Activated CD8-positive, alpha-beta T cell treated with anti-CD3 and anti-CD28 coated beads for 36 hours (primary cell): Measurements from ENCODE around the gene DOCK11. TPM values are rescaled to one million over a fixed set of nuclear protein-coding genes. Genes with fewer than 3 reads are reported as not detected.

Experiments used
- ATAC-seq: fragments of 200-7000 bp; cut with Tn5 transposase; one replicate; pipeline ENCODE4 v1.10.0; 2021; ENCODE audit warnings: mild to moderate bottlenecking, moderate library complexity
- CTCF ChIA-PET: fragments of 350-600 bp; sonication (Branson Sonifier 250); formaldehyde crosslinking; loops from one replicate; lab custom pipeline; 2021; ENCODE audit warnings: antibody characterized with exemption; lab: Charles Lee
- POLR2A ChIA-PET: fragments of 350-600 bp; sonication (Branson Sonifier 250); formaldehyde crosslinking; loops from one replicate; lab custom pipeline; 2021; ENCODE audit warnings: antibody characterized with exemption; lab: Charles Lee
- DNase-seq: peaks from one replicate; pipeline ENCODE4 v3.0.0-alpha.2; 2020
- H3K27ac Mint-ChIP-seq: one replicate; pipeline ENCODE4 v1.8.0; 2021; ENCODE audit warnings: mild to moderate bottlenecking, mixed read lengths
- H3K27me3 Mint-ChIP-seq: one replicate; pipeline ENCODE4 v1.8.0; 2021; ENCODE audit warnings: mixed read lengths
- H3K36me3 Mint-ChIP-seq: one replicate; pipeline ENCODE4 v1.8.0; 2021; ENCODE audit warnings: low read depth, mixed read lengths
- H3K4me1 Mint-ChIP-seq: one replicate; pipeline ENCODE4 v1.8.0; 2021; ENCODE audit warnings: low read depth, mixed read lengths
- H3K4me3 Mint-ChIP-seq: one replicate; pipeline ENCODE4 v1.8.0; 2021; ENCODE audit warnings: mild to moderate bottlenecking, moderate library complexity, mixed read lengths
- H3K9me3 Mint-ChIP-seq: one replicate; pipeline ENCODE4 v1.8.0; 2021; ENCODE audit warnings: mixed read lengths
- CTCF ChIP-seq: fragments of 200-600 bp; IDR thresholded peaks from one replicate; pipeline ENCODE4 v1.8.0; 2022; ENCODE audit warnings: antibody characterized with exemption, mild to moderate bottlenecking
- intact Hi-C: fragments of 100-400 bp; cut with micrococcal nuclease; formaldehyde crosslinking; loops from one replicate; pipeline ENCODE4 v1.10.0; 2022
- total RNA-seq, 2 experiments: library from RNA; stranded (reverse); gene quantifications; one replicate each; pipeline ENCODE4 v1.2.3, GENCODE V29; 2021

The DOCK11 gene
- total RNA-seq, 2 experiments from 2014 or later: 45.1 to 49.5 TPM

DNA sequence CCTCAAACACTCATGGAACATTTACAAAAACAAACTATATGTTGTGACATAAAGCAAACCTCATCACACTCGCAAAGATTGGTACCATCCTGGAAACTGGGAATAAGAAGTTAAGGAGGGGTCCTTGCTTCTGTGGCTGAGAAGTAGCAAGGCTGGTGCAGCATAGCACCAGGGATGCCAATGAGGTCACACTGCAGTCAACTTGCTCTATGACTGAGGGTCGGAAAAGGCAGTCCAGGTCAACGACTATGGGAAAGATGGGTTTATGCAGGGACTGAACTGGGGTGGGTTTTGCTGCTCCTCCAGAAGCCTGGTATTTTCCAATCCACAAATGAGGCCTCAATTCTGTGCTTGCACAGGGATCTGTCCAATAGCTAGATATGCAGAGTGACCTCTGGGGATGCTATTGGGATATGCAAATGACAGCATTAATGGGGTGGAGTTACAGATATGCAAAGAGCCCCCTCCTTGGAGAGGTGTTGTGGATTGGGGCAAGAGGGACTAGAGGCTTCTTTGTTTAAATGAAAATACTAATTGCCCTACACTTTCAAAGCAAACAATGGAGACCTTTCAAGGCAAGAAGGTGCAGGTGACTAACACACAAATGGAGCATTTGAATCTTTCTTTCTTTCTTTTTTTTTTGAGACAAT is 224.6 kb downstream of the DOCK11 start:
- TF ChIP-seq CTCF: no peak
- Mint-ChIP-seq H3K4me1 (no peaks in the 10 kb centered on the region), H3K4me3 (no peak overlapping the region), H3K9me3 (no peaks in the 10 kb centered on the region), H3K27ac (no peak overlapping the region), H3K27me3 (peaks cover 6% of the 10 kb centered on the region), H3K36me3 (no peaks in the 10 kb centered on the region)
- ChIA-PET CTCF (no interaction called here), POLR2A (no interaction called here)
- intact Hi-C loops: no loop called here
- DNase-seq (no peak), ATAC-seq (no peak)

- H3K27ac Mint-ChIP-seq: no peak overlapping the region
- H3K4me3 Mint-ChIP-seq: no peak overlapping the region
- ChIA-PET CTCF (no interaction called here), POLR2A (no interaction called here)
- no peaks in the 10 kb centered on the region for H3K9me3 Mint-ChIP-seq
- peaks cover 12% of the 10 kb centered on the region for H3K27me3 Mint-ChIP-seq
- no peak for TF ChIP-seq CTCF
- DNase-seq (no peak), ATAC-seq (no peak)
- peaks cover 3% of the 10 kb centered on the region for H3K4me1 Mint-ChIP-seq
- intact Hi-C loops: no loop called here
- H3K36me3 Mint-ChIP-seq: no peaks in the 10 kb centered on the region
Observed at GRCh38 chrX:118723376-118723775, 227.8 kb downstream of the DOCK11 start.

DNA sequence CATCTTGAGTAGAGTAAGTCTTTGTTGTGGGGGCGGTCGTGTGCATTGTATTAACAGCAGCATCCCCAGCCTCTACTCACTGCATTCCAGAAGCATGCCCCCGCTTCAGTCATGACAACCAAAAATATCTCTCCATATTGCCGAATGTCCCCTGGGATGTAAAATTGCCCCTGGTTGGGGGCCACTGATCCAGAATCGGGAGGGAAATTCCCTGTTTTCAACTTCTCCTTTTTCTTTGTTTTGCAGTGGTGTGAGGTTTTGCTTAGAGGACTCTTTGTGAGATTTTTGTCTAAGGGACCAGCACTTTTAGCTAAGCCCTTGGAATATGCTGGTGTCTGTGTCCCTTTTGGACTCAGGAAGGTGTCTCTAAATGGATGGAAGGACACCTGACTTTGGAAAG is 228.8 kb downstream of the DOCK11 start:
- H3K9me3 Mint-ChIP-seq: no peaks in the 10 kb centered on the region
- intact Hi-C loops: no loop called here
- ATAC-seq: no peak
- no peaks in the 10 kb centered on the region for H3K36me3 Mint-ChIP-seq
- H3K4me1 Mint-ChIP-seq: peaks cover 4% of the 10 kb centered on the region
- ChIA-PET POLR2A (no interaction called here), CTCF (no interaction called here)
- H3K4me3 Mint-ChIP-seq: no peak overlapping the region
- no peak for TF ChIP-seq CTCF
- no peak for DNase-seq
- H3K27me3 Mint-ChIP-seq: peaks cover 19% of the 10 kb centered on the region
- H3K27ac Mint-ChIP-seq: no peak overlapping the region

- H3K27me3 Mint-ChIP-seq: peaks cover 19% of the 10 kb centered on the region
- H3K27ac Mint-ChIP-seq: no peak overlapping the region
- no peak for TF ChIP-seq CTCF
- H3K4me1 Mint-ChIP-seq: peaks cover 4% of the 10 kb centered on the region
- ChIA-PET CTCF (no interaction called here), POLR2A (no interaction called here)
- no peak overlapping the region for H3K4me3 Mint-ChIP-seq
- DNase-seq: no peak
- intact Hi-C loops: no loop called here
- ATAC-seq: no peak
- H3K36me3 Mint-ChIP-seq: no peaks in the 10 kb centered on the region
- no peaks in the 10 kb centered on the region for H3K9me3 Mint-ChIP-seq
Observed at GRCh38 chrX:118724775-118725174, 229.2 kb downstream of the DOCK11 start.

DNA sequence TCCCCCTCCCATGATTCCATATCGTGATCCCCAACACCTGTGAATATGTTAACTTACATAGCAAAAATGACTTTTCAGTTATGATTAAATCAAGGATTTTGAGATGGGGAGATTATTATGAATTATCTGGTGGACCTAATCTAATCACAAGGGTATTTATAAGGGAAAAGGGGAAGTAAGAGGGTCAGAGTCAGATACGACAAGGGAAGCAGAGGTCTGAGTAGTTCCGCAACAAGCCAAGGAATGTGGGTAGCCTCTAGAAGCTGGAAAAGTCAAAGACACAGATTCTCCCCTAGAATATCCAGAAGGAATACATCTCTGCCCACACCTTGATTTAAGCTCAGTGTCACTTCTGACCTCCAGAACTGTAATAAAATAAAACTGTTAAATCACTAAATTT is 230.8 kb downstream of the DOCK11 start:
- Mint-ChIP-seq H3K27ac (no peak overlapping the region), H3K36me3 (no peaks in the 10 kb centered on the region), H3K4me3 (no peak overlapping the region), H3K4me1 (peaks cover 4% of the 10 kb centered on the region), H3K27me3 (peaks cover 19% of the 10 kb centered on the region), H3K9me3 (no peaks in the 10 kb centered on the region)
- CTCF ChIA-PET: no interaction called here
- POLR2A ChIA-PET: no interaction called here
- no peak for DNase-seq
- no peak for TF ChIP-seq CTCF
- intact Hi-C loops: no loop called here
- ATAC-seq: no peak
